ENCODE measurements around the gene NR6A1. TPM values are rescaled to one million over a fixed set of nuclear protein-coding genes. Genes with fewer than 3 reads are reported as not detected.

Gene NR6A1
- total and polyA plus RNA-seq, 2 of the 8 experiments (the other 6 are each of a cell fraction or from before 2014, with no cell fraction given): 93.2 to 237 TPM

- Histone ChIP-seq H4K91ac (replicated peaks; ENCODE audit: insufficient read length, low read length) (no peak overlapping the region), H2BK120ac (replicated peaks; ENCODE audit: low read depth, low read length) (no peak overlapping the region), H2BK12ac (ENCODE audit: low read depth, low read length) (no peak overlapping the region), H3K4me2 (ENCODE audit: insufficient read depth in 1 of 2, low read depth in 2 of 2, low read length in 2 of 2) (no peak overlapping the region; a peak in 1 of 4 replicates), H3K79me1 (ENCODE audit: low read depth, low read length) (no peaks in the 10 kb centered on the region), H2BK20ac (ENCODE audit: low read length) (no peak overlapping the region), H3K27me3 (replicated peaks in 1 of 4; ENCODE audit: control insufficient read depth in 3 of 4, extremely low read depth in 1 of 4, insufficient read depth in 3 of 4, low read length in 3 of 4) (no peaks in the 10 kb centered on the region), H2AFZ (ENCODE audit: low read length) (no peak overlapping the region), H3K27ac (ENCODE audit: low read depth, low read length) (no peak overlapping the region), H4K5ac (ENCODE audit: insufficient read length, low read depth, low read length) (no peak overlapping the region), H4K20me1 (replicated peaks in 1 of 2; ENCODE audit: control insufficient read depth in 1 of 2, insufficient read depth in 2 of 2, low read length in 2 of 2) (peaks cover 10 to 12% of the 10 kb centered on the region in 2 experiments), H2BK15ac (ENCODE audit: low read length) (no peak overlapping the region), H3K36me3 (ENCODE audit: control insufficient read depth in 2 of 4, insufficient read depth in 4 of 4, low read length in 3 of 4) (no peaks in the 10 kb centered on the region), H2AK5ac (ENCODE audit: low read depth, low read length) (no peak overlapping the region), H3K23me2 (ENCODE audit: low read depth, low read length) (peaks cover 5% of the 10 kb centered on the region), H3K4me1 (replicated peaks in 1 of 4; ENCODE audit: control insufficient read depth in 3 of 4, insufficient read depth in 4 of 4, low read length in 3 of 4) (peaks cover 4 to 40% (median 20%) of the 10 kb centered on the region in 4 experiments; a peak in 6 of 7 replicates), H3K56ac (replicated peaks; ENCODE audit: insufficient read length, low read depth, low read length) (no peak overlapping the region), H3K9ac (replicated peaks in 1 of 4; ENCODE audit: extremely low read depth in 1 of 4, low read depth in 3 of 4, low read length in 3 of 4) (no peak overlapping the region), H3K79me2 (ENCODE audit: control insufficient read depth in 1 of 2, insufficient read depth in 2 of 2, low read length in 2 of 2) (peaks cover 0 to 95% of the 10 kb centered on the region in 2 experiments; a peak in 3 of 4 replicates), H2BK5ac (ENCODE audit: low read depth, low read length) (no peak overlapping the region), H3K18ac (ENCODE audit: extremely low read depth, low read length) (no peak overlapping the region), H3K14ac (ENCODE audit: insufficient read length) (no peak overlapping the region), H4K8ac (ENCODE audit: extremely low read depth, insufficient read depth, low read length) (no peak overlapping the region), H3K23ac (ENCODE audit: insufficient read length) (no peak overlapping the region), H3K4me3 (ENCODE audit: extremely low read depth in 1 of 4, insufficient read depth in 2 of 4, low read depth in 3 of 4, low read length in 4 of 4) (peak overlapping the region in 1 of 4 experiments; percentile 86; a peak in 2 of 8 replicates), H3K9me3 (ENCODE audit: insufficient read depth in 2 of 2, low read depth in 1 of 2, low read length in 1 of 2) (no peaks in the 10 kb centered on the region), H3K4ac (replicated peaks; ENCODE audit: insufficient read length, low read depth, low read length) (no peak overlapping the region)
- POLR2A ChIA-PET (ENCODE audit: partially characterized antibody): interaction anchor here (0.7 to 1.1 kb wide), 5 partner anchors 13 to 460 kb away, joined by 3 read pairs; partner anchors contain the start of gene OLFML2A
- DNase-seq (ENCODE audit: low read depth in 1 of 2, low spot score in 2 of 2): no peak
- 31% methylated on average over 6 of the region's 6 CpGs; no CpG with 5 or more reads in 1 of the 2 experiments for WGBS, 2 experiments (ENCODE audit: extremely low coverage in 1 of 2, insufficient coverage in 1 of 2, insufficient read length in 1 of 2, insufficient replicate concordance in 2 of 2, low coverage in 1 of 2, low lambda C conversion rate in 2 of 2, missing lambda C conversion rate in 1 of 2)
- CTCF ChIA-PET (ENCODE audit: partially characterized antibody): interaction anchor here (0.7 to 4.6 kb wide), 33 partner anchors 8 to 315 kb away, joined by 3 to 39 read pairs (median 4); partner anchors contain the start of genes ADGRD2, OLFML2A and WDR38
- TF ChIP-seq CTCF (IDR thresholded peaks at IDR 0.05; ENCODE audit: control extremely low read depth in 1 of 3, insufficient read depth in 1 of 3, low read depth in 1 of 3, low read length in 3 of 3): peak in 2 of 3 experiments; percentile 23 to 44; a peak in 2 of 4 replicates
- TF ChIP-seq RAD21 (IDR thresholded peaks at IDR 0.05 in 1 of 2, conservative IDR thresholded peaks at IDR 0.05 in 1 of 2; ENCODE audit: low read depth in 2 of 2, low read length in 2 of 2): peak; percentile 40 to 51
- TF ChIP-seq NRF1 (IDR thresholded peaks at IDR 0.05; ENCODE audit: low read depth, low read length): no peak
- no peak for FAIRE-seq
Observed at GRCh38 chr9:124764774-124765438, 6.2 kb downstream of the NR6A1 start.

All from H1 (cell line).